Parathyroid adenoma (tissue), 2 donors: ENCODE data around the gene SLC5A3.

ENCODE experiments used
- H2AFZ ChIP-seq: fragments of 300-600 bp; sonication (generic); one replicate; pipeline ENCODE4 v1.7.0; 2017; ENCODE audit warnings: antibody characterized with exemption, mild to moderate bottlenecking
- H3K27ac ChIP-seq: fragments of 300-600 bp; sonication (generic); one replicate; pipeline ENCODE4 v1.7.0; 2017
- H3K27me3 ChIP-seq: fragments of 300-600 bp; sonication (generic); one replicate; pipeline ENCODE4 v1.7.0; 2017; ENCODE audit warnings: low read length; ENCODE audit not compliant: control insufficient read depth, insufficient read depth
- H3K36me3 ChIP-seq: fragments of 300-600 bp; sonication (generic); one replicate; pipeline ENCODE4 v1.7.0; 2017; ENCODE audit warnings: low read length; ENCODE audit not compliant: control insufficient read depth, insufficient read depth
- H3K4me1 ChIP-seq: fragments of 300-600 bp; sonication (generic); one replicate; pipeline ENCODE4 v1.7.0; 2017; ENCODE audit warnings: control low read depth
- H3K4me2 ChIP-seq: fragments of 300-600 bp; sonication (generic); one replicate; pipeline ENCODE4 v1.7.0; 2017; ENCODE audit warnings: low read length
- H3K4me3 ChIP-seq: fragments of 300-600 bp; sonication (generic); one replicate; pipeline ENCODE4 v1.7.0; 2017; ENCODE audit warnings: low read depth, low read length
- H3K79me2 ChIP-seq: fragments of 300-600 bp; sonication (generic); one replicate; pipeline ENCODE4 v1.7.0; 2017; ENCODE audit warnings: control low read depth
- H3K9ac ChIP-seq: fragments of 300-600 bp; sonication (generic); one replicate; pipeline ENCODE4 v1.7.0; 2017; ENCODE audit warnings: mild to moderate bottlenecking
- H3K9me3 ChIP-seq: fragments of 300-600 bp; sonication (generic); one replicate; pipeline ENCODE4 v1.7.0; 2017; ENCODE audit warnings: low read length; ENCODE audit not compliant: control insufficient read depth
- CTCF ChIP-seq: fragments of 300-600 bp; sonication (generic); IDR thresholded peaks from one replicate; pipeline ENCODE4 v1.7.0; 2017; ENCODE audit warnings: antibody characterized with exemption, mild to moderate bottlenecking
- donor health status: primary hyperparathyroidism.

The SLC5A3 gene

DNA sequence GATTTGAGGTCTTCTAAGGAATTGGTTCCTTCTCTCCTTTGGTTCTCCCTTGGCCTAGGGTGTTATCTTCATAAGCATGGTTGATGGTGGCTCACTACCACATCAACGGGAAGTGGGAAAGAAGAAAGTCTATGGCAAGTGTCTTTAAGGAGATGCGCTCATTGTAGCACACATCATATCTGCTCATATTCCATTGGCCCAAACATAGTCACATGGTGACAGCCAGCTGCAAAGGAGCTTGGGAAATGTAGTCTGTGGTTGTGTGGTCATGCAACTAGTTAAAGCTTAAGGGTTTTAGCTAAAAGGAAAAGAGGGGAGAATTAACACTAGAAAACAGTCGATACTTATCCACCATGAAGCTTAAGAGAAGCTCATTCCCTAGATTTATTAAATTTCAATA lies 11.4 kb upstream of the SLC5A3 start:
- no peak for TF ChIP-seq CTCF
- Histone ChIP-seq H3K79me2 (no peaks in the 10 kb centered on the region), H3K27ac (no peak overlapping the region), H3K4me3 (no peak overlapping the region), H3K27me3 (no peaks in the 10 kb centered on the region), H3K36me3 (no peaks in the 10 kb centered on the region), H2AFZ (no peak overlapping the region), H3K9me3 (no peaks in the 10 kb centered on the region), H3K9ac (no peak overlapping the region), H3K4me1 (no peaks in the 10 kb centered on the region), H3K4me2 (no peak overlapping the region)

- Histone ChIP-seq H3K79me2 (no peaks in the 10 kb centered on the region), H3K27me3 (no peaks in the 10 kb centered on the region), H3K4me2 (no peak overlapping the region), H3K9me3 (no peaks in the 10 kb centered on the region), H3K4me3 (no peak overlapping the region), H2AFZ (no peak overlapping the region), H3K36me3 (no peaks in the 10 kb centered on the region), H3K4me1 (no peaks in the 10 kb centered on the region), H3K9ac (no peak overlapping the region), H3K27ac (no peak overlapping the region)
- no peak for TF ChIP-seq CTCF
These were observed 8.4 kb upstream of the SLC5A3 start for GRCh38 chr21:34065027-34065426.

- Histone ChIP-seq H3K27me3 (no peaks in the 10 kb centered on the region), H3K9me3 (no peaks in the 10 kb centered on the region), H3K9ac (no peak overlapping the region), H3K36me3 (no peaks in the 10 kb centered on the region), H2AFZ (no peak overlapping the region), H3K79me2 (no peaks in the 10 kb centered on the region), H3K4me3 (no peak overlapping the region), H3K4me2 (no peak overlapping the region), H3K27ac (no peak overlapping the region), H3K4me1 (peaks cover 3% of the 10 kb centered on the region)
- TF ChIP-seq CTCF = no peak
These were observed 1.7 kb upstream of the SLC5A3 start for GRCh38 chr21:34071683-34072082.

- peak overlapping the region; percentile 59 for H3K4me3 ChIP-seq
- peak overlapping the region; percentile 88 for H3K4me2 ChIP-seq
- H3K4me1 ChIP-seq = peaks cover 3% of the 10 kb centered on the region
- H3K9me3 ChIP-seq = no peaks in the 10 kb centered on the region
- peak overlapping the region; percentile 54 for H3K27ac ChIP-seq
- peak overlapping the region; percentile 93 for H2AFZ ChIP-seq
- H3K79me2 ChIP-seq = no peaks in the 10 kb centered on the region
- TF ChIP-seq CTCF = no peak
- no peaks in the 10 kb centered on the region for H3K27me3 ChIP-seq
- no peak overlapping the region for H3K9ac ChIP-seq
- no peaks in the 10 kb centered on the region for H3K36me3 ChIP-seq
These were observed 990 bp upstream of the SLC5A3 start for GRCh38 chr21:34072145-34073031.
